Measurements from ENCODE around the gene CABP7.

CABP7 gene

GRCh38 chr22:29739346-29739875 is 19.6 kb downstream of the CABP7 start:
- TF ChIP-seq SUZ12 (IDR thresholded peaks at IDR 0.05; ENCODE audit: extremely low read depth, insufficient read depth, insufficient read length) (no peak), ZNF274 (IDR thresholded peaks at IDR 0.05; ENCODE audit: low read depth, low read length) (no peak), YY1 (IDR thresholded peaks at IDR 0.05; ENCODE audit: insufficient read depth, insufficient read length) (no peak)
- no peak overlapping the region for H3K4me3 ChIP-seq (ENCODE audit: insufficient read length, low read depth)
- no peak overlapping the region for H3K9ac ChIP-seq (ENCODE audit: insufficient read length, low read depth)
- H3K27me3 ChIP-seq (ENCODE audit: insufficient read depth, insufficient read length), result no peaks in the 10 kb centered on the region
- H3K36me3 ChIP-seq (ENCODE audit: insufficient read depth, insufficient read length, low read length), result peaks cover 3% of the 10 kb centered on the region
- peaks cover 20% of the 10 kb centered on the region for H3K4me1 ChIP-seq (ENCODE audit: insufficient read depth, insufficient read length)
- DNase-seq (ENCODE audit: low read depth, low spot score), result no peak
- H3K9me3 ChIP-seq (ENCODE audit: insufficient read depth, low read length), result no peaks in the 10 kb centered on the region

DNA sequence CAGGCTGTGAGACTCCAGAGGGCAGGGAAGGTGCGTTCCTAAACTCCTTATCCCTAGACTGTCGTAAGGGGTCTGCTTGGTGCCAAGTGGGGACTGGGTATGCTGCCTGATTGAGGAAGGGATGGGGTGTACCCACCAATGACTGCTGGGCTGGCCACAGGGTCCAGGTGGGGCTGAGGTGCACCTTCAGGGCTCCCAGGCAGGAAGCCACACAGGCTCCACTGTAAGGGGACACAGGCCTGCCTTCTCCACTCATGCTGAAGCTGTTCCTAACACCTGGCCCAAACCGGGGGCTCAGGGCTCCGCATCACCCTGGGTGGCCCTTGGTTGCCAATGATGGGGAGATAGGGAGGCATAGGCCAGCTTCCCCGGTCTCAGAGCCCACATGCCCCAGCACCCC is 20.4 kb downstream of the CABP7 start:
- Histone ChIP-seq H3K27me3 (ENCODE audit: insufficient read depth, insufficient read length) (no peaks in the 10 kb centered on the region), H3K4me3 (ENCODE audit: insufficient read length, low read depth) (no peak overlapping the region), H3K9me3 (ENCODE audit: insufficient read depth, low read length) (no peaks in the 10 kb centered on the region), H3K9ac (ENCODE audit: insufficient read length, low read depth) (no peak overlapping the region), H3K36me3 (ENCODE audit: insufficient read depth, insufficient read length, low read length) (peaks cover 3% of the 10 kb centered on the region), H3K4me1 (ENCODE audit: insufficient read depth, insufficient read length) (peaks cover 13% of the 10 kb centered on the region)
- DNase-seq (ENCODE audit: low read depth, low spot score), result no peak
- TF ChIP-seq ZNF274 (IDR thresholded peaks at IDR 0.05; ENCODE audit: low read depth, low read length) (no peak), YY1 (IDR thresholded peaks at IDR 0.05; ENCODE audit: insufficient read depth, insufficient read length) (no peak), SUZ12 (IDR thresholded peaks at IDR 0.05; ENCODE audit: extremely low read depth, insufficient read depth, insufficient read length) (no peak)

- peaks cover 9% of the 10 kb centered on the region for H3K4me1 ChIP-seq (ENCODE audit: insufficient read depth, insufficient read length)
- H3K36me3 ChIP-seq (ENCODE audit: insufficient read depth, insufficient read length, low read length), result peaks cover 6% of the 10 kb centered on the region
- no peak for TF ChIP-seq ZNF274 (IDR thresholded peaks at IDR 0.05; ENCODE audit: low read depth, low read length)
- no peak for TF ChIP-seq SUZ12 (IDR thresholded peaks at IDR 0.05; ENCODE audit: extremely low read depth, insufficient read depth, insufficient read length)
- TF ChIP-seq YY1 (IDR thresholded peaks at IDR 0.05; ENCODE audit: insufficient read depth, insufficient read length), result no peak
- DNase-seq (ENCODE audit: low read depth, low spot score), result no peak
- H3K9ac ChIP-seq (ENCODE audit: insufficient read length, low read depth), result no peak overlapping the region
- no peaks in the 10 kb centered on the region for H3K9me3 ChIP-seq (ENCODE audit: insufficient read depth, low read length)
- H3K27me3 ChIP-seq (ENCODE audit: insufficient read depth, insufficient read length), result no peaks in the 10 kb centered on the region
- H3K4me3 ChIP-seq (ENCODE audit: insufficient read length, low read depth), result no peak overlapping the region
Observed at GRCh38 chr22:29741926-29742325, 22.1 kb downstream of the CABP7 start.

DNA sequence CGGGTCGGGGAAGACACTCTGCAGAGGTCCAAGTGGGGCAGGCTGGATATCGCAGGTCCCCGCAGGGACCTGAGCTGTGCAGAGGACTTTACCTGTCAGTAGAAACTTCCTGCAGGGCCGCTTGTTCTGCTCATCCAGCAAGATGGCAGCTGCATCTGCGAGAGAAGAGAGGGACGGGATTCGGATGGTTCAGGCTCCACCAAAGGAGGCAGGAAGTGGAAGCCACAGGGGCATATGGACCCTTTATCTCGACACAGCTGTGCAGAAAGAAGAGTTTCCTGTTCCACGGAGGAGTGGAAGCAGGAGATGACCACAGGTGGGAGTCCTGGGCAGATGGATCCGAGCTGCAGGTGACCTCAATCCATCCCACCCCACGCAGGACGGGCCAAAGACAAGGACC is 22.5 kb downstream of the CABP7 start:
- no peaks in the 10 kb centered on the region for H3K9me3 ChIP-seq (ENCODE audit: insufficient read depth, low read length)
- TF ChIP-seq SUZ12 (IDR thresholded peaks at IDR 0.05; ENCODE audit: extremely low read depth, insufficient read depth, insufficient read length), result no peak
- TF ChIP-seq ZNF274 (IDR thresholded peaks at IDR 0.05; ENCODE audit: low read depth, low read length), result no peak
- TF ChIP-seq YY1 (IDR thresholded peaks at IDR 0.05; ENCODE audit: insufficient read depth, insufficient read length), result no peak
- H3K4me3 ChIP-seq (ENCODE audit: insufficient read length, low read depth), result no peak overlapping the region
- no peak for DNase-seq (ENCODE audit: low read depth, low spot score)
- no peak overlapping the region for H3K9ac ChIP-seq (ENCODE audit: insufficient read length, low read depth)
- H3K36me3 ChIP-seq (ENCODE audit: insufficient read depth, insufficient read length, low read length), result peaks cover 6% of the 10 kb centered on the region
- peaks cover 9% of the 10 kb centered on the region for H3K4me1 ChIP-seq (ENCODE audit: insufficient read depth, insufficient read length)
- no peaks in the 10 kb centered on the region for H3K27me3 ChIP-seq (ENCODE audit: insufficient read depth, insufficient read length)

DNA sequence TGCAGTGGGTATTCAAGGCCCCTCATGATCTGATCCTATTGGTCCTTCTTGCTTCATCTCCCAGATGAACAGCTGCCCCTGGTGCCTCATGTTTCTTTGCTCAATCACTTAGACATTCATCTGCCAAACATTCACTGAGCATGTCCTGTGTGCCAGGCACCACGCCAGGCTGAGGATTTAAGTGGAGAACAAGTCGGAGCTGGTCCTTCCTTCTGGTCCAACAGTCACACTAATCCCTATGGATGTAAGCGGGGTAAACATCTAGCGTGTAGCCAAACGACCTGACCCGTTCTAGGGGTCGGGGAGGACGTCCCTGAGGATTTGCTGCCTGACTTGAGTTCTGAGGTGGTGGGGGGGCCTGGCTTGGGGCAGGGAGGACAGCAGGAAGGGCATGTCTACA is 25.1 kb downstream of the CABP7 start:
- DNase-seq (ENCODE audit: low read depth, low spot score), result no peak
- Histone ChIP-seq H3K27me3 (ENCODE audit: insufficient read depth, insufficient read length) (no peaks in the 10 kb centered on the region), H3K4me1 (ENCODE audit: insufficient read depth, insufficient read length) (peaks cover 2% of the 10 kb centered on the region), H3K36me3 (ENCODE audit: insufficient read depth, insufficient read length, low read length) (peaks cover 14% of the 10 kb centered on the region), H3K9me3 (ENCODE audit: insufficient read depth, low read length) (no peaks in the 10 kb centered on the region), H3K9ac (ENCODE audit: insufficient read length, low read depth) (no peak overlapping the region), H3K4me3 (ENCODE audit: insufficient read length, low read depth) (no peak overlapping the region)
- TF ChIP-seq ZNF274 (IDR thresholded peaks at IDR 0.05; ENCODE audit: low read depth, low read length) (no peak), YY1 (IDR thresholded peaks at IDR 0.05; ENCODE audit: insufficient read depth, insufficient read length) (no peak), SUZ12 (IDR thresholded peaks at IDR 0.05; ENCODE audit: extremely low read depth, insufficient read depth, insufficient read length) (no peak)

- no peak for TF ChIP-seq ZNF274 (IDR thresholded peaks at IDR 0.05; ENCODE audit: low read depth, low read length)
- TF ChIP-seq SUZ12 (IDR thresholded peaks at IDR 0.05; ENCODE audit: extremely low read depth, insufficient read depth, insufficient read length), result no peak
- no peak for TF ChIP-seq YY1 (IDR thresholded peaks at IDR 0.05; ENCODE audit: insufficient read depth, insufficient read length)
- peaks cover 2% of the 10 kb centered on the region for H3K4me1 ChIP-seq (ENCODE audit: insufficient read depth, insufficient read length)
- H3K9ac ChIP-seq (ENCODE audit: insufficient read length, low read depth), result no peak overlapping the region
- no peaks in the 10 kb centered on the region for H3K9me3 ChIP-seq (ENCODE audit: insufficient read depth, low read length)
- DNase-seq (ENCODE audit: low read depth, low spot score), result no peak
- H3K27me3 ChIP-seq (ENCODE audit: insufficient read depth, insufficient read length), result no peaks in the 10 kb centered on the region
- H3K4me3 ChIP-seq (ENCODE audit: insufficient read length, low read depth), result no peak overlapping the region
- peaks cover 14% of the 10 kb centered on the region for H3K36me3 ChIP-seq (ENCODE audit: insufficient read depth, insufficient read length, low read length)
Observed at GRCh38 chr22:29747832-29748231, 28.0 kb downstream of the CABP7 start.

GRCh38 chr22:29748248-29748893 is 28.6 kb downstream of the CABP7 start:
- TF ChIP-seq YY1 (IDR thresholded peaks at IDR 0.05; ENCODE audit: insufficient read depth, insufficient read length) (no peak), ZNF274 (IDR thresholded peaks at IDR 0.05; ENCODE audit: low read depth, low read length) (no peak), SUZ12 (IDR thresholded peaks at IDR 0.05; ENCODE audit: extremely low read depth, insufficient read depth, insufficient read length) (no peak)
- DNase-seq (ENCODE audit: low read depth, low spot score), result no peak
- Histone ChIP-seq H3K36me3 (ENCODE audit: insufficient read depth, insufficient read length, low read length) (peaks cover 14% of the 10 kb centered on the region), H3K4me1 (ENCODE audit: insufficient read depth, insufficient read length) (peaks cover 2% of the 10 kb centered on the region), H3K9me3 (ENCODE audit: insufficient read depth, low read length) (no peaks in the 10 kb centered on the region), H3K27me3 (ENCODE audit: insufficient read depth, insufficient read length) (no peaks in the 10 kb centered on the region), H3K9ac (ENCODE audit: insufficient read length, low read depth) (no peak overlapping the region), H3K4me3 (ENCODE audit: insufficient read length, low read depth) (no peak overlapping the region)

All from NT2/D1 (cell line).